Hepatocyte (in vitro differentiated cells): ENCODE measurements around the gene ST3GAL2. TPM values are rescaled to one million over a fixed set of nuclear protein-coding genes. Genes with fewer than 3 reads are reported as not detected.

Experiments used
- DNase-seq: peaks from one replicate; pipeline ENCODE4 v3.0.0-alpha.2; 2016; ENCODE audit warnings: low spot score
- H2AFZ ChIP-seq: fragments of 200-600 bp; sonication (generic); 2 replicates; pipeline ENCODE4 v1.6.0; 2016; ENCODE audit warnings: antibody characterized with exemption, mild to moderate bottlenecking
- H3K27ac ChIP-seq: fragments of 200-600 bp; sonication (generic); 2 replicates; pipeline ENCODE4 v1.5.1; 2016; ENCODE audit warnings: mild to moderate bottlenecking
- H3K27me3 ChIP-seq: fragments of 200-600 bp; sonication (generic); 2 replicates; pipeline ENCODE4 v1.6.1; 2016
- H3K36me3 ChIP-seq: fragments of 200-600 bp; sonication (generic); replicated peaks from 2 replicates; pipeline ENCODE4 v1.5.1; 2016; ENCODE audit warnings: low read depth; ENCODE audit not compliant: insufficient read depth
- H3K4me1 ChIP-seq: fragments of 200-600 bp; sonication (generic); 2 replicates; pipeline ENCODE4 v1.5.1; 2016; ENCODE audit warnings: mild to moderate bottlenecking, moderate library complexity; ENCODE audit not compliant: insufficient read depth
- H3K4me2 ChIP-seq: fragments of 200-600 bp; sonication (generic); 2 replicates; pipeline ENCODE4 v1.6.0; 2016
- H3K4me3 ChIP-seq: fragments of 200-600 bp; sonication (generic); 2 replicates; pipeline ENCODE4 v1.5.1; 2016; ENCODE audit warnings: mild to moderate bottlenecking
- H3K79me2 ChIP-seq: fragments of 200-600 bp; sonication (generic); 2 replicates; pipeline ENCODE4 v1.6.0; 2017; ENCODE audit warnings: mild to moderate bottlenecking
- H3K9me2 ChIP-seq: fragments of 200-600 bp; sonication (generic); replicated peaks from 2 replicates; pipeline ENCODE4 v1.6.0; 2017; ENCODE audit warnings: mild to moderate bottlenecking; ENCODE audit not compliant: insufficient read depth
- H3K9me3 ChIP-seq: fragments of 200-600 bp; sonication (generic); 2 replicates; pipeline ENCODE4 v1.5.1; 2016; ENCODE audit warnings: low read depth, mild to moderate bottlenecking
- H4K20me1 ChIP-seq: fragments of 200-600 bp; sonication (generic); 2 replicates; pipeline ENCODE4 v1.6.0; 2016; ENCODE audit warnings: mild to moderate bottlenecking; ENCODE audit not compliant: insufficient read depth, poor library complexity, severe bottlenecking
- CTCF ChIP-seq: fragments of 200-600 bp; sonication (generic); IDR thresholded peaks from 2 replicates; pipeline ENCODE4 v1.5.1; 2016; ENCODE audit warnings: antibody characterized with exemption, mild to moderate bottlenecking; ENCODE audit not compliant: poor library complexity
- EZH2 ChIP-seq: fragments of 200-600 bp; sonication (generic); IDR thresholded peaks from 2 replicates; pipeline ENCODE4 v1.6.1; 2016; ENCODE audit warnings: antibody characterized with exemption, mild to moderate bottlenecking, borderline replicate concordance
- EZH2phosphoT487 ChIP-seq: fragments of 200-600 bp; sonication (generic); IDR thresholded peaks from one replicate; pipeline ENCODE4 v1.6.1; 2018; ENCODE audit warnings: antibody characterized with exemption, mild to moderate bottlenecking, low read depth, moderate library complexity; ENCODE audit not compliant: unreplicated experiment, severe bottlenecking
- WGBS: methylation state at CpG from one replicate; pipeline ENCODE4 v1.1.6; 2016; ENCODE audit warnings: low lambda C conversion rate; ENCODE audit errors: missing lambda C conversion rate; 5-methylcytosine and 5-hydroxymethylcytosine counted together
- polyA plus RNA-seq: library from polyadenylated mRNA; unstranded; fragments of >200 nt; fragmentation: Nextera tagmentation; extraction: Ambion mirVana; gene quantifications from 2 replicates; pipeline ENCODE4 v1.2.1, GENCODE V29; 2016
- total RNA-seq: library from RNA; depleted of rRNA; stranded (reverse); fragments of >200 nt; gene quantifications from 2 replicates; pipeline ENCODE4 v1.2.3, GENCODE V29; 2014

ST3GAL2 gene
- total and polyA plus RNA-seq, 2 experiments from 2014 or later: 25.6 to 29.2 TPM

GRCh38 chr16:70399951-70400350 lies 38.9 kb downstream of the ST3GAL2 start:
- Histone ChIP-seq H3K4me2 (no peak overlapping the region), H3K27me3 (no peaks in the 10 kb centered on the region), H2AFZ (no peak overlapping the region), H4K20me1 (no peaks in the 10 kb centered on the region), H3K9me2 (no peaks in the 10 kb centered on the region), H3K4me1 (no peaks in the 10 kb centered on the region), H3K79me2 (peaks cover 41% of the 10 kb centered on the region), H3K9me3 (no peaks in the 10 kb centered on the region), H3K4me3 (no peak overlapping the region), H3K27ac (no peak overlapping the region), H3K36me3 (no peaks in the 10 kb centered on the region)
- DNase-seq: no peak
- WGBS: 92% methylated on average over 10 of the region's 10 CpGs
- TF ChIP-seq CTCF (no peak), EZH2phosphoT487 (no peak), EZH2 (no peak)

GRCh38 chr16:70399381-70399780 lies 39.5 kb downstream of the ST3GAL2 start:
- peaks cover 35% of the 10 kb centered on the region for H3K79me2 ChIP-seq
- H3K4me1 ChIP-seq: no peaks in the 10 kb centered on the region
- DNase-seq: no peak
- H4K20me1 ChIP-seq: no peaks in the 10 kb centered on the region
- no peaks in the 10 kb centered on the region for H3K36me3 ChIP-seq
- no peak overlapping the region for H3K27ac ChIP-seq
- no peaks in the 10 kb centered on the region for H3K9me2 ChIP-seq
- no peaks in the 10 kb centered on the region for H3K9me3 ChIP-seq
- WGBS: 89% methylated on average over 8 of the region's 8 CpGs
- TF ChIP-seq EZH2phosphoT487 (no peak), EZH2 (no peak), CTCF (no peak)
- no peaks in the 10 kb centered on the region for H3K27me3 ChIP-seq
- H2AFZ ChIP-seq: no peak overlapping the region
- H3K4me2 ChIP-seq: no peak overlapping the region
- no peak overlapping the region for H3K4me3 ChIP-seq

- Histone ChIP-seq H3K27ac (no peak overlapping the region), H3K9me2 (no peaks in the 10 kb centered on the region), H4K20me1 (no peaks in the 10 kb centered on the region), H2AFZ (no peak overlapping the region), H3K4me1 (no peaks in the 10 kb centered on the region), H3K4me3 (no peak overlapping the region), H3K4me2 (no peak overlapping the region), H3K27me3 (no peaks in the 10 kb centered on the region), H3K79me2 (peaks cover 24% of the 10 kb centered on the region), H3K36me3 (no peaks in the 10 kb centered on the region), H3K9me3 (no peaks in the 10 kb centered on the region)
- no peak for DNase-seq
- no peak for TF ChIP-seq EZH2phosphoT487
- TF ChIP-seq EZH2: no peak
- no peak for TF ChIP-seq CTCF
- 96% methylated on average over 29 of the region's 30 CpGs for WGBS
Measured at GRCh38 chr16:70398177-70398743, 40.6 kb downstream of the ST3GAL2 start.
